Right cardiac atrium (tissue), 5 donors: ENCODE measurements around the gene GJA10. TPM values are rescaled to one million over a fixed set of nuclear protein-coding genes. Genes with fewer than 3 reads are reported as not detected.

Experiments
- ATAC-seq, 2 donors: fragments of 200-7000 bp; cut with Tn5 transposase; one replicate each; pipeline versions ENCODE4 v1.8.0 to v1.9.1; 2020; ENCODE audit warnings: moderate library complexity in 2 of 2, mild to moderate bottlenecking in 1 of 2
- DNase-seq, 3 donors: peaks; one replicate each; pipeline ENCODE4 v3.0.0-alpha.2; 2020
- H3K27ac ChIP-seq: one replicate; pipeline ENCODE4 v1.5.1; 2013; ENCODE audit warnings: mild to moderate bottlenecking, low read length, control low read depth, moderate library complexity
- H3K27me3 ChIP-seq: one replicate; pipeline ENCODE4 v1.6.1; 2013; ENCODE audit not compliant: control insufficient read depth, insufficient read depth
- H3K4me1 ChIP-seq: one replicate; pipeline ENCODE4 v1.6.1; 2013; ENCODE audit warnings: low read length; ENCODE audit not compliant: control insufficient read depth, insufficient read depth
- H3K4me3 ChIP-seq: one replicate; pipeline ENCODE4 v1.5.1; 2013; ENCODE audit warnings: low read length, control low read depth
- H3K9me3 ChIP-seq: one replicate; pipeline ENCODE4 v1.6.1; 2013; ENCODE audit warnings: low read length; ENCODE audit not compliant: control insufficient read depth
- WGBS: extraction: QIAGEN DNeasy Blood & Tissue Kit; methylation state at CpG from one replicate; pipeline ENCODE4 v1.1.7; 2013; 5-methylcytosine and 5-hydroxymethylcytosine counted together
- intact Hi-C, 4 donors: fragments of 100-400 bp; cut with DNase I; formaldehyde crosslinking; loops; one replicate each; pipeline versions ENCODE4 v1.11.0 to v1.14.0; 2022 to 2023
- polyA plus RNA-seq: library from polyadenylated mRNA; stranded (reverse); fragments of 200-250 nt; gene quantifications from one replicate; pipeline ENCODE4 v1.2.3, GENCODE V29; 2013
- total RNA-seq, 4 donors: library from RNA; stranded (reverse); fragmentation: NEBNext Ultra II Directional; extraction: Animal tissue kit (Norgen Biotek cat#: 25700); gene quantifications; one replicate each; pipeline ENCODE4 v1.2.1, GENCODE V29; 2021
- donor health status: healthy with polysubstance abuse.
- donor health status: DM: no; HTN: yes; CAD: no.
- donor health status: DM: no; HTN: no; CAD: no.
- donor health status: DM: no; HTN: yes; CAD: no; lungs with severe emphysema.
- donor health status: DM: yes; HTN: yes; CAD: no.

The GJA10 gene
- total and polyA plus RNA-seq, 5 donors = not detected

GRCh38 chr6:89936177-89936576 is 41.9 kb downstream of the GJA10 start:
- Histone ChIP-seq H3K4me1 (no peaks in the 10 kb centered on the region), H3K27ac (no peak overlapping the region), H3K27me3 (no peaks in the 10 kb centered on the region), H3K9me3 (no peaks in the 10 kb centered on the region), H3K4me3 (no peak overlapping the region)
- WGBS = 100% methylated on average over 1 of the region's 1 CpG
- DNase-seq (no peak), ATAC-seq (no peak)
- intact Hi-C loops = no loop called here

GRCh38 chr6:89938014-89938413 is 43.7 kb downstream of the GJA10 start:
- Histone ChIP-seq H3K27ac (no peak overlapping the region), H3K9me3 (no peaks in the 10 kb centered on the region), H3K4me1 (no peaks in the 10 kb centered on the region), H3K4me3 (no peak overlapping the region), H3K27me3 (no peaks in the 10 kb centered on the region)
- DNase-seq (no peak), ATAC-seq (no peak)
- intact Hi-C loops = no loop called here
- 92% methylated on average over 12 of the region's 12 CpGs for WGBS

- Histone ChIP-seq H3K4me1 (no peaks in the 10 kb centered on the region), H3K27ac (no peak overlapping the region), H3K27me3 (no peaks in the 10 kb centered on the region), H3K9me3 (no peaks in the 10 kb centered on the region), H3K4me3 (no peak overlapping the region)
- intact Hi-C loops = no loop called here
- no peak for DNase-seq
- no peak for ATAC-seq
- 92% methylated on average over 2 of the region's 2 CpGs for WGBS
These were observed 44.9 kb downstream of the GJA10 start for GRCh38 chr6:89939144-89939543.

GRCh38 chr6:89940225-89941027 is 46.2 kb downstream of the GJA10 start:
- 36% methylated on average over 9 of the region's 9 CpGs for WGBS
- intact Hi-C loops = loop anchor here in 3 of 4 donors (2.0 to 5.0 kb wide), 3 partner anchors 537 to 542 kb away; no protein-coding TSS in a partner anchor
- peak in 2 of 3 donors; percentile 64 to 80 for DNase-seq

GRCh38 chr6:89941031-89941762 is 46.9 kb downstream of the GJA10 start:
- intact Hi-C loops = loop anchor here in 3 of 4 donors (2.0 to 5.0 kb wide), 3 partner anchors 536 to 541 kb away; no protein-coding TSS in a partner anchor
- 59% methylated on average over 15 of the region's 15 CpGs for WGBS
- DNase-seq (peak; percentile 32 to 84 (median 65)), ATAC-seq (peak; percentile 70 to 76)
- no peaks in the 10 kb centered on the region for H3K27me3 ChIP-seq
- H3K4me1 ChIP-seq = no peaks in the 10 kb centered on the region
- no peak overlapping the region for H3K4me3 ChIP-seq
- no peaks in the 10 kb centered on the region for H3K9me3 ChIP-seq
- no peak overlapping the region for H3K27ac ChIP-seq

More at GRCh38 chr6:89940225-89941027, 46.2 kb downstream of the GJA10 start:
- Histone ChIP-seq H3K4me3 (no peak overlapping the region), H3K9me3 (no peaks in the 10 kb centered on the region), H3K27ac (no peak overlapping the region), H3K27me3 (no peaks in the 10 kb centered on the region), H3K4me1 (no peaks in the 10 kb centered on the region)
- peak; percentile 92 to 94 for ATAC-seq

GRCh38 chr6:89941763-89942497 is 47.7 kb downstream of the GJA10 start:
- Histone ChIP-seq H3K4me1 (no peaks in the 10 kb centered on the region), H3K27me3 (no peaks in the 10 kb centered on the region), H3K27ac (no peak overlapping the region), H3K4me3 (no peak overlapping the region), H3K9me3 (no peaks in the 10 kb centered on the region)
- no peak for DNase-seq
- intact Hi-C loops = loop anchor here (2.0 to 5.0 kb wide), 3 partner anchors 535 to 540 kb away; no protein-coding TSS in a partner anchor
- WGBS = 75% methylated on average over 6 of the region's 6 CpGs
- ATAC-seq = no peak

- no peaks in the 10 kb centered on the region for H3K4me1 ChIP-seq
- no peak overlapping the region for H3K4me3 ChIP-seq
- ATAC-seq = no peak
- H3K27me3 ChIP-seq = no peaks in the 10 kb centered on the region
- no peak for DNase-seq
- H3K9me3 ChIP-seq = no peaks in the 10 kb centered on the region
- WGBS = 95% methylated on average over 8 of the region's 8 CpGs
- H3K27ac ChIP-seq = no peak overlapping the region
- intact Hi-C loops = loop anchor here in 3 of 4 donors (2.0 to 5.0 kb wide), 3 partner anchors 535 to 540 kb away; no protein-coding TSS in a partner anchor
These were observed 48.3 kb downstream of the GJA10 start for GRCh38 chr6:89942601-89943000.

GRCh38 chr6:89944181-89944755 is 50.0 kb downstream of the GJA10 start:
- Histone ChIP-seq H3K4me3 (no peak overlapping the region), H3K27ac (no peak overlapping the region), H3K27me3 (no peaks in the 10 kb centered on the region), H3K9me3 (no peaks in the 10 kb centered on the region), H3K4me1 (no peaks in the 10 kb centered on the region)
- whole genome bisulfite sequencing = 90% methylated on average over 4 of the region's 4 CpGs
- no peak for DNase-seq
- intact Hi-C loops = loop anchor here in 2 of 4 donors (5.0 kb wide), 2 partner anchors 533 to 538 kb away; no protein-coding TSS in a partner anchor
- no peak for ATAC-seq

GRCh38 chr6:89944826-89945407 is 50.6 kb downstream of the GJA10 start:
- no peak for ATAC-seq
- H3K27ac ChIP-seq = no peak overlapping the region
- WGBS = 93% methylated on average over 1 of the region's 1 CpG
- DNase-seq = no peak
- H3K27me3 ChIP-seq = no peaks in the 10 kb centered on the region
- no peaks in the 10 kb centered on the region for H3K4me1 ChIP-seq
- intact Hi-C loops = loop anchor here in 2 of 4 donors (5.0 kb wide), 2 partner anchors 532 to 537 kb away; no protein-coding TSS in a partner anchor
- no peak overlapping the region for H3K4me3 ChIP-seq
- H3K9me3 ChIP-seq = no peaks in the 10 kb centered on the region
